Stimulated activated CD8-positive, alpha-beta memory T cell treated with anti-CD3 and anti-CD28 coated beads, Interleukin-7, amount 100 ng/mL, for 48 hours (primary cell): ENCODE data around the gene TNS2.
"Not testable (repeated sequence)": the region's sequence is repeated elsewhere in the genome, so short reads cannot be mapped to it uniquely, and the experiment has no call there.

ENCODE experiments used
- DNase-seq, 2 donors: peaks; one replicate each; pipeline ENCODE4 v3.0.0-alpha.2; 2020; ENCODE audit warnings: low read depth in 1 of 2; ENCODE audit errors: extremely low read depth in 1 of 2

TNS2 gene

DNA sequence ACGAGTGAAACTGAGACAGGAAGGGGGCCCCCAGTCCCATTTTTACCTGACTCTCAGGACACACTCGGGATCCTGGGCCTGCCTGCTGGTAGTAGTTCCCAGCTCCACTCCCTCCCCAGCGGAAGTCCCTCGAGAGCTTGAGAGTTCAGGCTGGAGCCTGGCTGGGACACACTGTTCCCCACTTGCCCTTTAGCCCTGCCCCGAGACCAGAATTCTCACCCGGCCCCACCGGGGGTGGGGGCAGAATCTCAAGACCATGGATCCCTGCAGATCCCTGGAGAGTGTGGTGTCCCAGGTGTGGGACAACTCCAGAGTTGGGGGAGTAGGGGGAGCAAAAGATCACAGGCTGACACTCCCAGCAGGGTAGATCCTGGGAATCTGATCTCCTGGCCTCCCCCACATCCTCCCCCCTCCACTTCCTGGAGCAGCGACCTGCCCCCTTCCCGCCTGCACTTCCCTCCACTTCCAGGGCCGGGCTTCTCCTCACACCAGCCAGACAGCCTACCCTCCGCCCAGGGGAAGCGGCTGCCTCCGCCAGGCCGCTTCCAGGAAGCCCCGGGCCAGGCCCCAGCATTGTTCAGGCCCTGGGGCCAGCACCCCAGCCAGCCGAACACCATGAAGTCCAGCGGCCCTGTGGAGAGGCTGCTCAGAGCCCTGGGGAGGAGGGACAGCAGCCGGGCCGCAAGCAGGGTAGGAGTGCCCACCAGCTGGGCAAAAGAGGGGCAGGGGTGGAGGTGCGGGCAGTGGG lies at the start of gene TNS2:
TNS2 (plus strand) TSS at position 495 of the 748 bp plus-strand sequence; CDS start at position 616, 121 bp downstream.
- no peak for DNase-seq

DNA sequence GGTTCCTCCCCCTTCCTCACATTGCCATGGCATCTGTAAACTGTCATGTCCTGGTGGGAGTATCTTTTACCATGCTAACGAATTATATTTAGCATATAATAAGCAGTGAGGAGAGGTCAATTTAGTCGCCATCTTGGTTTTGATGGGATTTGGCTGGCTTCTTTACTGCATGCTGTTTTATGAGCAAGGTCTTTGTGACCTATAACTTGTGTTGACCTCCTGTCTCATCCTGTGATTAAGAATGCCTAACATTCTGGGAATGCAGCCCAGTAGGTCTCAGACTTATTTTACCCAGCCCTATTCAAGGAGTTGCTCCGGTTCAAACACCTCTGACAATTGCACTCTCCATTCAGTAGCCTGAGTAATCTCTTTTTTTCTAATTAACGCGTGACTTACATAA lies 45.7 kb upstream of the TNS2 start:
- DNase-seq = no peak

GRCh38 chr12:53004582-53004981 lies 45.3 kb upstream of the TNS2 start:
- DNase-seq = no peak

DNA sequence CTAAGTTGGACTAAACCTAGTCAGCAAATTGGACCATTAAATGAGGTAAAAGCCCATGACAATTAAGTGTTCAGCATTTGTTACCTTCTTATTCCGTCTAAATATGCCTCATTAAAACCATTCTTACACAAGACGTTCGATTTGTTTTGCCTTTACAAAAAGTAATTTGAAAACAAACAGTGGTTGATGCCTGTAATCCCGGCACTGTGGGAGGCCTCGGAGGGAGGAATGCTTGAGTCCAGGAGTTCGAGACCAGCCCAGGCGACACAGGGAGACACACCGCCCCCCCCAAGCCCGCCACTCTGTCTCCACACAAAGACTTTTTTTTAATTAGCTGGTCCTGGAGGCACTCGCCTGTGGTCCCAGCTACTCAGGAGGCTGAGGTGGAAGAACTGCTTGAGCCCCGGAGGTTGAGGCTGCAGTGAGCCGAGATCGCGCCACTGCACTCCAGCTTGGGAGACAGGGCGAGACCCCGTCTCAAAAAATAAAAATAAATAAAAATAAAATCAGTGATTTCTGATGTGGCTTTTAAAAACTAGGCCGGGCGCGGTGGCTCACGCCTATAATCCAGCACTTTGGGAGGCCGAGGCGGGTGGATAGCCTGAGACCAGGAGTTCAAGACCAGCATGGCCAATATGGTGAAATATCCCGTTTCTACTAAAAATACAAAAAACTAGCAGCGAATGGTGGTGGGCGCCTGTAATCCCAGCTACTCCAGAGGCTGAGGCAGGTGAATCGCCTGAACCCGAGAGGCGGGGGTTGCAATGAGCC lies 44.5 kb upstream of the TNS2 start:
- DNase-seq = no peak

DNA sequence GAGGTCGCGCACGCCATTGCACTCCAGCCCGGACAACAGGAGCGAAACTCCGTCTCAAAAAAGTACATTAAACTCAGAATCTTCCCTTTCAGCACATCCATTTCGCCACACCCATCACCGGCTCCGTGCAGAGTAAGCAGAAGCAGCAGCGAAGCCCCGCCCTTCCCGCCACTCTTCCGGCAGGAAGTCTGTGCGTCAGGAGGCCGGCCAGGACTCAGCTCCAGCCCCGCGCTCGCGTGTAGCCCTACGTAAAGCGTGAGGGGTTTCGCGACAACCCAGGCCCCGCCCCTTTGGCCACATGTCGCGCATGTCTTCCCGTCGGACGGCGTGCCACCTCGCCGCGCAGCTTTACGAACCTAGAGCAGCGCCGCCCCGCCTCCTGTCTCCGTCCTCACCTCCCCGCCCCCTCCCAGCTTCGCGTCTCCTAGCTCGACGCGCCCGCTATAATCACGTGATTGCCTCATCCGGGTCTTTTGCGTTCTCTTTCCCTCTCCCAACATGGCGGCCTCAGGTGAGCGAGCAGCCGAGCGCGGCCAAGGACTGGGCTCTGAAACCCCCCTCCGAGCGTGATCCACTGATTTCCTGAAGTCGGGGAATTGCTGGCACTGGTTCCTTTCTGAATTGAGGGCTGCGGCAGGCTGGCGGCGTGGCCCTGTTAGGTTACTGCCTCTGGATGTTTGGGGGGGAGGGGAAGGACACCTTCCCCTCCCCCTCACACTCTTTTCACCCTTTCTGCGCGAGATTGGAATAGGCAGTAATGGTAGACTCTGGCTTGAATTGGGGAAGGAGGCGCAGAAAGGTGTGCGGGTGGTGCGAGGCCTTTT lies 43.7 kb upstream of the TNS2 start, which contains the start of gene EIF4B:
EIF4B (plus strand) TSS at position 471 of the 824 bp plus-strand sequence; CDS start at position 499, 28 bp downstream.
- DNase-seq = peak; percentile 99 to 100

GRCh38 chr12:53006810-53007309 lies 43.0 kb upstream of the TNS2 start:
- peak; percentile 67 to 80 for DNase-seq

DNA sequence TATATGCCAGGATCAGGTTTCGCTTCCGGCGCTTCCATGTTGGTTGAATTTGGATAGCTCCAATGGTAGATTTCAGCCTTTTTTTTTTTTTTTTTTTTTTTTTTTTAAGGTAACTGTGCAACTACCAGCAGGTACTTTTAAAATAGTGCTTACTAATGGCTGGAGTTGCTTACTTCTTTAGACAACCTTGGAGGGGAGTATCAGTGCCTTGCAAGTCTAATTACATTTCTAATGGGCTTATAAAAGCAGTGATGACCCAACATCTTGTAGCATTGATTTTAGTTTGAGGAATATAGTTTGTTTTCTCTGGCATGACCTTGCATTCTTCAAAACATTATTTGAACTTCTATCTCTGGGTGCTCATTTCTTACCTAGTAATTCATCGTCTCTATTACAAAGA lies 42.5 kb upstream of the TNS2 start:
- DNase-seq = no peak

DNA sequence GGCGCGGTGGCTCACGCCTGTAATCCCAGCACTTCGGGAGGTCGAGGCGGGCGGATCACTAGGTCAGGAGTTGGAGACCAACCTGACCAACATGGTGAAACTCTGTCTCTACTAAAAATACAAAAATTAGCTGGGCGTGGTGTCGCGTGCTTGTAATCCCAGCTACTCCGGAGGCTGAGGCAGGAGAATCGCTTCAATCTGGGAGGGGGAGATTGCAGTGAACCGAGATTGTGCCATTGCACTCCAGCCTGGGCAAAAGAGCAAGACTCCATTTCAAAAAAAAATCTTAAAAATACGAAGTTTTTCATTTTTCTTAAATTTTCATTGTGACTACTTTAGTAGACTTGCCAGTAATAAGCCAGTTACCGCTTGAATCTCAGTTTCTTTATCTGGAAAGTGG lies 41.1 kb upstream of the TNS2 start:
- DNase-seq = not testable (repeated sequence)

- no peak for DNase-seq
These were observed 38.9 kb upstream of the TNS2 start for GRCh38 chr12:53010955-53011354.

DNA sequence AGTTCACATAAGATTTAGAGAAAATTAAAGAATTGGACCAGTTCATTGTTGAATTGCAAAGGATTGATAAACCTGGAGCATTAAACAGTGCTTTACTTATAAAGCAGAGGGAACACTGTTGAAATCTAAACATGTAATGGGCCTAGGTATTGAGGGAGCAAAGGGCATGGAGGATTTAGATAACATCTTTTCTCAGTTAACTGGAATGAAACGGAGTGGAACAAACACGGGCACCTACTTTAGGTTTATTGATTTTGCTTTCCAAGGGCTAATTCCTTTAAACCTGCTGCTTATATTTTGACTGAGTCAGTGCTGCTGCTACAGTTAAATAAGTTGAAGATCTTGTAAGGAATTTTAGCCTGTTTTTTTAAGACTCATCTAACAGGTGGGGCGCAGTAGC lies 38.0 kb upstream of the TNS2 start:
- DNase-seq = no peak

GRCh38 chr12:53012928-53013327 lies 36.9 kb upstream of the TNS2 start:
- no peak for DNase-seq

- no peak for DNase-seq
These were observed 35.2 kb upstream of the TNS2 start for GRCh38 chr12:53014709-53015108.

GRCh38 chr12:53025250-53025649 lies 24.6 kb upstream of the TNS2 start:
- DNase-seq = no peak

GRCh38 chr12:53027014-53027413 lies 22.9 kb upstream of the TNS2 start:
- DNase-seq = not testable (repeated sequence)

DNA sequence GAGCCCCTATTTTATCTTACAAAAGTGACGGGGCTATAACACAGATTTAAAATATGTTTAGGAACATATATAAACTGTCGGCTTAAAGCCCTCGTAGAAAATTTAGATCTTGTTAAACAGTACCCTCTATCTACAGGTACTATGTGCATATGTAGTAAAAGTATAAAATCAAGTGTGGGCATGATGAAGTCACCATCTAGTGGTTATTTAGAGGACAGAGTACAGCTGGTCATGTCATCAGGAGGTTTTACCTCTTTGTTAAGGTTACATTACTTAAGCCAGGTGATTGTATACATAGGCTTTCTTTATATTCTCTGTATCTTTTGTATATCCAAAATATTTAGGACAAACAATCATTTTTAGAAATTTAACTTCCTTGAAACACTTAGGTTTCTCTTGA lies 18.2 kb upstream of the TNS2 start:
- no peak for DNase-seq

- DNase-seq = not testable (repeated sequence)
These were observed 16.0 kb upstream of the TNS2 start for GRCh38 chr12:53033832-53034231.

DNA sequence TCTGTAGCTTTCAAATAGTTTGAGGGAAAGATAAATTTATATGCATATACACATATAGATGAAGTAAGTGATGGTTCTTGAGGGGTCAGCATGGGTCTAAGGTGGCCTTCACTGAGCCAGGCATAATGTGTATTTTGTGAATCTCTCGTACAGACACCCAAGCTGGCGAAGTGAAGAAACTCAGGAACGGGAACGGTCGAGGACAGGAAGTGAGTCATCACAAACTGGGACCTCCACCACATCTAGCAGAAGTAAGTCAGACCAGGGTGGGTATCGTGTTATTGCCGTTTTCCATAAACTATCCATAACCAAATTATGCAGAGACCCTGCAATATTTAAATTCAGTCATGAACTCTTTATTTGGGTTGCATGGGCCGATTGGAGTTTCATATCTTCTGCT lies 15.4 kb upstream of the TNS2 start:
- no peak for DNase-seq

DNA sequence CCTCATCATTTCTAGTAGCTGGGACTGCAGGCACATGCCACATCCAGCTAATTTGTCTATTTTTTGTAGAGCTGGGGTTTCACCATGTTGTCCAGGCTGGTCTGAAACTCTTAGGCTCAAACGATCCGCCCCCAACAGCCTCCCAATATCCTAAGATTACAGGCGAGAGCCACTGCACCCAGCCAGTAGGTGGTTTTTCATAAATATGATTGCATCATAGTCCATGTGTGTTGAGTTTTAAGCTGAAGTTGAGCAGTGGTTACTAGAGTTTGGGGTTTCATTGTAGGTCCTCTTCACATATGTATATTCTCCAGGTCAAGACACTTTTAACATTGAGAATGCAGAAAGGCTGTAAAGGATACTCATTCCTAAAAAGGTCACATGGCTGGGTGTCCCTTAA lies 13.1 kb upstream of the TNS2 start:
- no peak for DNase-seq

GRCh38 chr12:53039851-53040250 lies 10.0 kb upstream of the TNS2 start:
- no peak for DNase-seq

DNA sequence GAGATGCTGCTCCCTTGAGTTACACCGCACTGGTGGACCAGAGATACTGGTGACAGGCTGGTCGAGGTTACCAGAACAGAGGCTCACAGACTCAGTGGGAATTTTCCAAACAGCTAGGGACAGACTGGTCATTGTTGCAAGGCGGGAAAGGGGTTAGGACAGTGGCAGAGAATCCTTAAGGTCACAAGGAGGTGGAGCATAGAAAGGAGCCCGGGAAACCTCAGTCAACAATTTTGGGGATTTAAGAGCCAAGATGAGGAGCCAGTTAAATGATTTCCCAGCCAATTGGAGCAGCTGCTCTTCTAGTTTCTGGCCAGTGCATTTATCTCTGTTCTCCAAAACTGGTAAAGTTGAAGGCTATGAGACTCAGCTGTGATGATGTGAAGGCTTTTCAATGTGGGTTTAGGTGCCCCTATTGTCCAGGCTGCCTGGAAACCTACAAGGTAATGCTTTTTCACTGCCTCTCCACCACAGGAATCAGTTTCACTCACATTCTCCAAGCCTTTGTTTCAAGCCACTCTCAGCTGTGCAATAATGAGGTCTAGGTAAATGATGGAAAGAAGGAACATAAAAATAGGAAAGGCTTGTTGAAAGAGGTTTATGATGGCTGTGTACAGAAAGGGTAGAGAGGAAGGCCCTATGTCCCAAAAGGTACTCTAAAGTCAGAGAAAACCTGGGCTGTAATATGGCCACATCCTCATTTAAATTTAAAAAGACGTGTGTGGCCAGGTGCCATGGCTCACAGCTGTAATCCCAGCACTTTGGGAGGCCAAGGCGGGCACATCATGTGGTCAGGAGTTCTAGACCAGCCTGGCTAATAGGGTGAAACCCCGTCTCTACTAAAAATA lies 7.0 kb upstream of the TNS2 start:
- no peak for DNase-seq
